HL-60 (cell line): ENCODE results near the gene MYH11.

Experiments
- DNase-seq, 2 experiments: peaks; one replicate each; pipeline ENCODE4 v3.0.0-alpha.2; 2010 to 2020; ENCODE audit warnings: low read depth in 1 of 2, low spot score in 1 of 2
- H3K27ac ChIP-seq: fragments of 250-450 bp; sonication (Bioruptor Pico); replicated peaks from 2 replicates; pipeline ENCODE4 v1.5.1; 2020; ENCODE audit warnings: mild to moderate bottlenecking, moderate library complexity
- H3K27me3 ChIP-seq: fragments of 250-450 bp; sonication (Bioruptor Pico); 2 replicates; pipeline ENCODE4 v1.5.1; 2021; ENCODE audit warnings: mild to moderate bottlenecking, moderate library complexity; ENCODE audit not compliant: insufficient read depth, poor library complexity, severe bottlenecking
- H3K4me3 ChIP-seq: replicated peaks from 2 replicates; pipeline ENCODE4 v1.5.1; 2011; ENCODE audit warnings: mild to moderate bottlenecking, control low read depth, low read length; ENCODE audit not compliant: insufficient read depth
- CTCF ChIP-seq: IDR thresholded peaks from one replicate; pipeline ENCODE4 v1.5.1; 2011; ENCODE audit warnings: low read length, control low read depth, inconsistent platforms; ENCODE audit not compliant: insufficient read depth
- GABPA ChIP-seq: IDR thresholded peaks from 2 replicates; pipeline ENCODE4 v1.6.1; 2012; ENCODE audit warnings: low read depth
- POLR2AphosphoS5 ChIP-seq: IDR thresholded peaks from 2 replicates; pipeline ENCODE4 v1.6.1; 2012; ENCODE audit warnings: low read depth
- REST ChIP-seq: IDR thresholded peaks from 2 replicates; pipeline ENCODE4 v1.6.1; 2012; ENCODE audit warnings: low read depth; ENCODE audit not compliant: insufficient replicate concordance
- SPI1 ChIP-seq: IDR thresholded peaks from 2 replicates; pipeline ENCODE4 v1.6.1; 2012; ENCODE audit warnings: low read depth, mild to moderate bottlenecking, borderline replicate concordance

Gene MYH11

GRCh38 chr16:15765116-15765515 lies 91.7 kb downstream of the MYH11 start:
- Histone ChIP-seq H3K27ac (no peak overlapping the region), H3K4me3 (no peak overlapping the region), H3K27me3 (no peaks in the 10 kb centered on the region)
- no peak for TF ChIP-seq POLR2AphosphoS5
- TF ChIP-seq REST, result no peak
- TF ChIP-seq SPI1, result no peak
- TF ChIP-seq CTCF, result no peak
- no peak for TF ChIP-seq GABPA
- no peak for DNase-seq

DNA sequence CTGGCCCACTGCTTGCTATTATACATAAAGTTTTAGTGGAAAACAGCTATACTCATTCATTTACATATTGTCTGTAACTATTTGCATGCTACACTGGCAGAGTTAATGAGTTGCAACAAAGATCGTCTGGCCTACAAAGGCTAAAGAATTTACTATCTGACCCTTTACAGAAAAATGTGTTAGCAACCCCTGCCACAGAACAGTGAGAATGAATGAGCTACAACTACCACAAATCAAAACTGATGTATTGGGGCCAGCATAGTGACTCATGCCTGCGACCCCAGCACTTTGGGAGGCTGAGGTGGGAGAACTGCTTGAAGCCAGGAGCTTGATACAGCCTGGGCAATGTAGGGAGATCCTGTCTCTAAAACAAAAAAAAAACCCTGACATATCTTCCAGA lies 92.7 kb downstream of the MYH11 start:
- no peak for DNase-seq
- Histone ChIP-seq H3K27ac (no peak overlapping the region), H3K4me3 (no peak overlapping the region), H3K27me3 (no peaks in the 10 kb centered on the region)
- no peak for TF ChIP-seq POLR2AphosphoS5
- TF ChIP-seq SPI1, result no peak
- TF ChIP-seq CTCF, result no peak
- no peak for TF ChIP-seq GABPA
- TF ChIP-seq REST, result no peak

- Histone ChIP-seq H3K4me3 (no peak overlapping the region), H3K27ac (no peak overlapping the region), H3K27me3 (no peaks in the 10 kb centered on the region)
- no peak for DNase-seq
- TF ChIP-seq REST (no peak), POLR2AphosphoS5 (no peak), CTCF (no peak), GABPA (no peak), SPI1 (no peak)
These were observed 96.7 kb downstream of the MYH11 start for GRCh38 chr16:15760129-15760528.
